Epidermal melanocyte (primary cell): ENCODE measurements around the gene PPP4R2.
"Not testable (repeated sequence)": the region's sequence is repeated elsewhere in the genome, so short reads cannot be mapped to it uniquely, and the experiment has no call there.

ENCODE experiments used
- DNase-seq: peaks from one replicate; pipeline ENCODE4 v3.0.0; 2011; ENCODE audit warnings: low spot score; ENCODE audit not compliant: insufficient read length

The PPP4R2 gene

DNA sequence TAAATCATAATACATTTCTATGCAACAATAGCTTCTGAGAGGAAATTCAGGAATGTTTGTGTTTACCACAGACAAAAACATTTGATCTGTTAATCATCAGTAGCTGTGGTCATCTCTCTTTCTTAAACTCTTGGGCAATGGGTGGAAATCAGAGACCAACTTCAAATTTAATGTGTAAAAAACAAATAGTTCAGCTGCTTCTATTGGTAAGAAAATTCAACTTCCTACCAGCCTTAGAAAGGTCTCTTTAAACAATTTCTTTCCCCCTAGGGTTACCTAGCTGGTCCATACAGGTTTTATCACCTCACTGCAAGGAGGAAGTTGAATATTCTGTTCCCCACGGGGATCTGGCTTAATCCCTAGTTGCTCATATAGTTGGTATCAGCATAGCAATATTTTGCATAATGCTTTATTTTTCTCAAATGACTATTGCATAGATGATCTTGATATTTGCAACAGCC is 20.3 kb upstream of the PPP4R2 start:
- DNase-seq = no peak

DNA sequence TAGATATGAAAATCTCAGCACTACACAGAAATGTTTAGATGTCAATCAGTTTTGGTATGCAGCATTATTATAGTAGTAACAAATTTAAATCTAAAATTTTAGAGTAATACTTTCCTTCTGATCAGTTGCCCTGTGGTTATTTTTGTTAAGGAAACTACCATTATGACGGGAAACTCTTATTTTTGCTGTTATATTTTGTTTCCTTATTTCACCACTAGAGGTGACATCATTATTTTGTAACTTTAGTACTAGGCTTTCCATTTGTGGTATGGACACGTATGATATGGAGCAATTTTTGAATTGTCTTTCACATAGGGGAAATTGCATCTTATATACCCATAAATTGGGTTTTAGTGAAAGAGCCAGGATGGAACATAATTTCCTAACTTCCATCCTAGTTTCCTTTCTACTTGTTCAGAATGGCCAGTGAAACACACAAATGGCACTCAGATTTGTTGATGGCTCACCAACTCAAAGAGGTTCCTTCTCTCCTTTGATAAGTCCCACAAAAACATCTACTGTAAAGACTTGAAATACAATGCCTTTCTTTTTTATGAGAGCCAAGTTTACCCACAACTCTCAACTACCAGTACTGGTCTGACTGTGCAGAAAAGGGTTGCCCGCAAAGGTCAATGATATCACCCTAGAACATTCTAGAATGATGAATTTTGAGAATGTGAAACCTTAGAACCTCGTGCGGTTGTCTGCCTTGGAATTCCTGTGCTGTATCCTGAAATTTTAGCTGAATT is 19.4 kb upstream of the PPP4R2 start:
- no peak for DNase-seq

DNA sequence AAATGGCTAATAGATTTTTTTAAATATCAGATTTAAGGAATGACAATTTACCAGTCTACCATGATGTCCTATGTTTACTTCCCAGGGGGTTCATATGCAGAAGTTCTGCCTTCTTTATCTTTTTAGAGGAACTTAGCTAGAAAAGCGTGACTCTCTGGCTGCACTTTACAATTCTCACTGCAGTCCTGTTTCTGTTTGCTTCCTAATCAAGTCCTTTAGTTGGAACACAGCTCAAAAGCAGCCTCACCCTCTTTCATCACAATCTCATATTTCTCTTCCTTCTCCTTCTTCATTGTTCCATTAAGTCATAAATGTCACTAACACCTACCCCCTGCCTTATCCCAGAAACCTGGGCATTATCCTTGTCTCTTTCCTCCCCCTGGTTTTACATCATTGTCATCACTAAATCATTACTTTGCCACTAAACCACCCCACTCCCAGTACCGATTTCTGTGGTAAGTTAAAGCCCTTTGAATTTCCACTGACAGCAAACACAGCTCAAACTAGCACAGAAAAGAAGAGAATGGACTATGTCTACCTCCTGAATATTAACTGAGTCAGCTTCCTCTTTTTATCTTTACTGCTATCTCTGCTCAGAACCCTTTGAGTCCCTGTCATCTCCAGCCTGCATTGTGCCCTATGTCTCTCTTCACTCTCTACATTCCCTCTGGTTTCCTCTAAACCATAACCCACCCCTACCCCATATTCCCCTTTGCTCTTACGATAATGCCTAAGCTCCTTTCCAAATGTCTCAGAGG is 13.8 kb upstream of the PPP4R2 start:
- no peak for DNase-seq

DNA sequence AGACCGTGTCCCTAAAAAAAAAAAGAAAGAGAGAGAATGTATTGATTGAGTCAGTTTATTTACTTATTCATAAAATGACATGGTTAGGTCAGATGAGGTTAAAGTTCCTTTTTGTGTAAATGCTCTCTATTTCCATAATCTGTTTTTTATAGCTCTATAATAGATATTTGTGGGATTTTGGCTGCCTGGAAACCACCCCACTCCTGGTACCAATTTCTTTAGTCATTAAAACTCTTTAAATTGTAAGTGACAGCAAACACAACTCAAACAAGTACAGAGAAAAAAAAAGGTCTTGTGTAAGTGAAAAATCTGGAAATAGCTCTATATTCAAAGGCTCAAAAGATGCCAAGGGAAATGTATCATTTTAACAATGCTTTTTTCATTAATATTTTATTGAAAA is 11.0 kb upstream of the PPP4R2 start:
- DNase-seq = no peak

DNA sequence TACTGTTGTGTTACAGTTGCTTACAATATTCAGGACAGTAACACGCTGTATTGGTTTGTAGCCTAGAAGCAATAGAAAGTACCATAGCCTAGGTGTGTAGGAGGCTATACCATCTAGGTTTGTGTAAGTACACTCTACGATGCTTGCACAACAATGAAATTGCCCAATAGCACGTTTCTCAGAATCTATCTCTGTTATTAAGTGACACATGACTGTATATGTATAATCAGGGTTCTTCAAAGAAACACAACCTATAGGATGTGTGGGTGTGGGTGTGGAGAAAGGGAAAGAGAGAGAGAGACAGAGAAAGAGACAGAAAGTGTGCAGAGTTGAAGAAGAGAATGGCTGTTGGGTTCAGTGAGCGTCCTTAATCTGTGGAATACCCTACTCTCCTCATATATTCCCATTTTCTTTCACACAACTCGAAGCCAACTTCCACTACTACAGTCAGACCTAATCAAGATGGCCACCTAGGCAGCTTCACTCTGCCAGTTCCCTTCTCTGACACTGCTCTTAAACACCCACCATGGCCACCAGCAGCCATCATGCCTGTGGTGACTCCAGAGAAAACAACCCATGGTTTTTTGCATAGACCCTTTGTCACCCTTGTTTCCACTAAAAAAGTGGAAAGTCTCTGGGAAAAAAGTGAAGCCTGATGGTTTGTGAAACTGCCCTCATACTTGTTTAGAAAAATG is 5.8 kb upstream of the PPP4R2 start:
- no peak for DNase-seq

DNA sequence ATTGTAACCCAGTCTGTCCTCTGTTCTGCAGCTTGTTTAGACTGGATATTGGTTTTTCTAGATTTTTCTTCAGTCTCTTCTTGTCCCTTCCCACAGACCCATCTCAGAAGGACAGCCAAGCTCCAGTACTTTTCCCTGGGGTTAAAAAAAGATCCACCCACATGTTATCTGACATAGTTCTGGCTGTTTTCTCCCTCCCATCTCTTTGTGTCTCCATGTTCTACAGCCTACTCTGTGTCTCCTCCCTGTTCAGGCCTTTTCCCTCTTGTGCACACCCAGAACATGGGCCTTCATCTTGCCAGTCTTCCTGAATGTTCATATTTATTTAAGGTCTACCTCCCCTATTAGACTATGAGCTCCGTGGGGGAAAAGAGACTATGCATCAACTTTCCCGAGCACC is 5.1 kb upstream of the PPP4R2 start:
- DNase-seq = no peak

DNA sequence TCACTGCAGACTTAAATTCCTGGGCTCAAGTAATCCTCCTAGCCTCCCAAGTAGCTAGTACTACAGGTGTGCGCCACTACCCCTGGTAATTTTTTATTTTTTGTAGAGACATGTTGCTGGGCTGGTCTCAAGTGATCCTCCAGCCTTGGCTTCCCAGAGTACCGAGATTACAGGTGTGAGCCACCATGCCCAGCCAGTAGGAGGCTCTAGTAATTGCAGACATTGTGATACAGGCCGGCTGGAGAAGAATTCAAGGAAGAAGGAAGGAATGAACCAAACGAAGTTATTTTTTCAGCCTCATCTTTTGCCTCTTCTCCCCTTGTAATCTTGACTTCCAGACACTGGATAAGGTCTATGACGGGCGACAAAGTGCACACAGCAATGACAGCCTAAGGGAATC is 3.2 kb upstream of the PPP4R2 start:
- DNase-seq = no peak

DNA sequence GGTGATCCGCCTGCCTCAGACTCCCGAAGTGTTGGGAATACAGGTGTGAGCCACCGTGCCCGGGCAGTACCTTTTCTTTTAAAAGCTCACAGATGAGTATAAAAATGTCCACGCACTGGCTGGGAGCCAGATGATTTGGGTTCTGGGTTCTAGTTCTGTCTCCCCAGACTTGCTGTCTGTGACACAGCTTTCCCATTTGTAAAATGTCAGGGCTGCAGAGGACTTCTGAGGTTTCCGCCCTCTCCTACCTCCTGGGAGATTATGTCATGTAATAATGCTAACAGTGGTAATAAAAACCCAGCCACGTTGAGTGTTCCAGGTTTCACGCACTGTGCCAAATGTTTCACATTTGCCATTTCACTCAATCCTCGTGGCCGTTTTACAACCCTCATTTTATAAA is 1.3 kb upstream of the PPP4R2 start:
- no peak for DNase-seq

DNA sequence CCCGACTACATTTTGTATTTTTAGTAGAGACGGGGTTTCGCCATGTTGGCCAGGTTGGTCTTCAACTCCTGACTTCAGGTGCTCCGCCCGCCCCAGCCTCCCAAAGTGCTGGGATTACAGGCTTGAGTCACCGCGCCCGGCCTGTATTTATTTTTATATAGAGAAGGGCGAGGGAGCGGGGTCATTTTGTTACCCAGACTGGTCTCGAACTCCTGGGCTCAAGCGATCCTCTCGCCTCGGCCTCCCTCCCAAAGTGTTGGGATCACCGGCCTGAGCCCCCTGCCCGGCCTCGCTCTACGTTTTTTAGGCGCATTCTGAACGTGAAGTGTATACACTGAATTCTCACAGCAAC is 514 bp upstream of the PPP4R2 start:
- no peak for DNase-seq

DNA sequence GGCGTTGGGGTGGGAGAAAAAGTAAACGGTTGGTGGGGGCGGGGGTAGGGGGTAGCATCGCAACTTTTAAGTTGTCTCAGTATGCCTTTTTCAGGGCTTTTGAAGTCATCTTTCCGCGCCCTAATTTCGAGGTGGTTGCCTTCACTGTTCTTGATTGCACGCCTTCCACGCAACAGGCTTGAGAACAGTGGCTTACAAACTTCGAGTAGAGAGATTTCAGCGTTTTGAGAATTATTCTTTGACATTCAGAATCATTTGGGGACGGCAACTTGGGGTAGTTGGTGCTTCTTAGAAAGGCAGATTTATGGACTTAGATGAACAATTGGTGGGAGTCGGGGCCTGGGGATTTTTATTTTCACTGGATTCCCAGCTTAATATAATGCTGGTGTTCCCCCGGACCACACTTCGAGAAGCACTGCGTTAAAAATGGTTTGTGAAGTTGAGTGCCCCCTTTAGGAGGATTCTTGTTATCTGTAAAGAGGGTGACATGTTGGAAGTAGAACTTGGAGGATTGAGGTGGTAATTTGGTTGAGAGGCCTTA is 880 bp downstream of the PPP4R2 start:
- DNase-seq = no peak

DNA sequence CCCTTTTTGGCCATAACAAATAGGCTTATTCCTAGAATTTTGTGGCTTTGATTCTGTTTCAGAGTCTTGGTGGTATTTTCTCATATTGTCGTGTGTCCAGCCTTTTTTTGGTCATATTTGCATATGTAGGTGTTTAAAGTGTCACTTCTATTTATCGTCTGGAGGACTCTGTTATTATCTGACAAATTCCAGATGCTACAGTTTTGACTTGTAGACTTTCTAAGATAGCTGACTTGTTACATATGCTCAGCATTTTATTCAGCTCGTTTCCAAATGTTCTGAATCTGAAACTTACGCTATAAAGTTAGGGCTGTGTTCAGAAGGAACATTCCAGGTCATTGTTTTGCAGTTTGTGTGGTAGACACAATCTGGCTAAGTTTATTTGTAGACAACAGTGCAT is 1.9 kb downstream of the PPP4R2 start:
- DNase-seq = no peak

DNA sequence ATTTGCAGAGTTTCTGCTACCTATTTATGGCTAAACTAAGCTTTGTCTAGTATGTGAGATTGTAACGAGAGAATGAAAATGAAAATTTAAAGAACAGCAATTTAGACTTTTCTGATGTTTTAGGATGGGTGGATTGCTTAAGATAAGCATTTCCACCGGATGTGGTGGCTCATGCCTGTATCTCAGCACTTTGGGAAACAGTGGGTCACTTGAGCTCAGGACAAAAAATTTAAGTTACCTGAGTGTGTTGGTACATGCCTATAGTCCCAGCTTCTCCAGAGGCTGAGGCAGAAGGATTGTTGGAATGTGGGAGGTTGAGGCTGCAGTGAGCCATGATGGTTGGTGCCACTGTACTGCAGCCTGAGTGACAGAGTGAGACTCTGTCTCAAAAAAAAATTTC is 3.3 kb downstream of the PPP4R2 start:
- DNase-seq = no peak

DNA sequence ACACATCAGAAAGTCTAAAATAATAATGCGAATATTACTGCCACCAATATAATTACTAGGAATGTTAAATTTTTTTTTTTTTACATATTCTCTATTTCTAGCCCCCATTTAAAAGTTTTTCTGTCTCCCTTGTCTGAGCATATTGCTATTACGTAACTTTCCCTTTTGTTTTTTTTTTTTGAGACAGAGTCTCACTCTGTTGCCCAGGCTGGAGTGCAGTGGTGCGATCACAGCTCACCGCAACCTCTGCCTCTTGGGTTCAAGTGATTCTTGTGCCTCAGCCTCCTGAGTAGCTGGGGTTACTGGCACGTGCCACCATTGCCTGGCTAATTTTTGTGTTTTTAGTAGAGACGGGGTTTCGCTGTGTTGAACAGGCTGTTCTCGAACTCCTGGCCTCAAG is 6.4 kb downstream of the PPP4R2 start:
- not testable (repeated sequence) for DNase-seq

DNA sequence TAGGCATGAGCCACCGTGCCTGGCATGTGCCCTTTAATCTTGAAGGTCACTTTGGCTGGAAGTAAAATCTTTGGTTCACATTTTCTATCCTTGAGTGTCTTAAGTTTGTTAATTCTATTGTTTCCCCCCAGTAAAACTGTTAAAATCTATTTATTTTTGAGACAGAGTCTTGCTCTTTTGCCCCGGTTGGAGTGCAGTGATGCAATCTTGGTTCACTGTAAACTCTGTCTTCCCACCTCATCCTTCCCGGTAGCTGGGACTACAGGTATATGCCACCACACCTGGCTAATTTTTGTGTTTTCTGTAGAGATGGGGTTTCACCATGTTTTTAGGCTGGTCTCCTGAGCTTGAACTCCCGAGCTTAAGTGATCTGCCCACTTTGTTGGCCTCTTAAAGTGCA is 7.7 kb downstream of the PPP4R2 start:
- no peak for DNase-seq

DNA sequence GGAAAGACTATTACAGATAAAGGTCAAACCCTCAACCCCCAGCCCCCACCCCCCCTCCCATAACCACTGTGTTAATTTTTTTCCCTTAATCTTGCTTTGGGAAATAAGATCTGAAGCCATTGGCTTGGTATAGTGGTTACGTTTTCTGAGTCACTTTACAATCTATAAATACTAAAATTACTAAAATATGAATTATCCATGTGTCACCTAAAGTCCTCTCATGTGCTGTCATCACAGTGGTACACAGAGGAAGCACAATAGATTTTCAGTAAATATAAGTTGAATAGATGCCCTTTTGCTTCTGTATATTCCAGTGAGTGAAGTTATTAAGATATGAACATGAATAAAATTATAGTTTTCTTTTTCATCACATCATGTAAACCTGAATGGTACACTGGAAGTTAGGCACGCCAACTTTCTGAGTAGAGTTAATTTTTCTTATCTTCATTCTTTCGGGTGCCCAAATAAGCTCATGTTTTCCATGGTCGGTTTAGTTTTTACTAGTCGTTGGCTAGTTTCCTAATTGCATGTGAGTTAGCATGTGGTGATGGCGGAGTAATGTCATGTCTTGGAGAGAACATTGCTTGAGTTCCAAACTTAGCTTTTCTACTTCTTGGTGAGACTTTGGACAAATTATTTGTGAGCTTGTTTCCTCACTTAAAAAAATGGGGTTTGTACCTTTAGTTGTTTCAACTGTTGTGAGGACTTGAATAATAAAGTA is 11.5 kb downstream of the PPP4R2 start:
- DNase-seq = no peak

DNA sequence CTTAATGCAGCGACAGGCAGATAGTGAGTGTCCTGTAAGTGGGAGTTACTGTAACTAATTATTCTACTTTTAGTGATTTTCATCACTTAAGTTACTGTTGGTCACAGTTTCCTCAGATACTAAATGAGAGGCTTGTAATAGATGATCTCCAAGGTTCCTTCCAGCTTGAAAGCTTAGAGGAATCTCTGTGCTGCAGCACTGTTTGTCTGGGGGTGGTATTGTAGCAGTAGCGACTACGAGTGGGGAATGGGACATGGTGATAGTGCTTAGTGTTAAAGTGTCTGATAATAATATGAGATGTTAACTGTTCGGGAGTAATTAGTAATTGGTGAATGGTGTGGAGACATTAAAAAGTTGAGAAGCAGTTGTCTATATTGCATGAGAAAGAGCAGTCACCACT is 12.4 kb downstream of the PPP4R2 start:
- DNase-seq = no peak

DNA sequence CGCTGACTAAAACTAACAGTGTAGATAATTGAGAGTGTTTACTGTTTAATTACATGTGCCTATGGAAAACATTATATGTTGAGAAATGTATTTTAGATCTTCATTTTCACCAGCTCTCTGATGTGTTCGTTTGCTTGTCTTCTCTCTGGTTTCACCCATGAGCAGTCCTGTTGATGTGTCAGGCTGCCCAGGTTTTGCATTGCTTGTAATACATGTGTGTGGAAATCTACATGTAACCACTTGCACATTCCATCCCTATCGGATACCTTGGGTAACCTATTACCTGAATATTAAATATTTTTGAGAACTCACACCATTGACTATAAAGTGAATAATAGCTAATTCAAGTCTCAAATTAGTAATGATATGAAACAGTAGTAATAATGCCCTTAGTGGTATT is 13.1 kb downstream of the PPP4R2 start:
- no peak for DNase-seq

DNA sequence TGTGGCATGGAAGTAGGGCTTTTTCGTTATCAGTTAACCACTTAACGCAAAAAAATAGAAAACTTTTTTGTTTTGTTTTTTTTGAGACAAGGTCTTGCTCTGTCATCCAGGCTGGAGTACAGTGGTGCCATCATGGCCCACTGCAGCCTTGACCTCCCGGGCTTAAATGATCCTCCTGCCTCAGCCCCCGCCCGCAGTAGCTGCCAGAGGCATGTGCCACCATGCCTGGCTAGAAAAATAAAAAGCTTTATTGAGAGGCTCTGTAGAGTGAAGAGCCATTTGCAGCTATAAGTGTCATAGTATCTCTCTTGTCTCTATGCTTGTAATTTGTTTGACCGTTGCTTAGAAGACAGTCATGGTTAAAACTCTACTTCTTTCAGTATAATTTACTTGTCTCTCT is 13.5 kb downstream of the PPP4R2 start:
- DNase-seq = peak; percentile 58

DNA sequence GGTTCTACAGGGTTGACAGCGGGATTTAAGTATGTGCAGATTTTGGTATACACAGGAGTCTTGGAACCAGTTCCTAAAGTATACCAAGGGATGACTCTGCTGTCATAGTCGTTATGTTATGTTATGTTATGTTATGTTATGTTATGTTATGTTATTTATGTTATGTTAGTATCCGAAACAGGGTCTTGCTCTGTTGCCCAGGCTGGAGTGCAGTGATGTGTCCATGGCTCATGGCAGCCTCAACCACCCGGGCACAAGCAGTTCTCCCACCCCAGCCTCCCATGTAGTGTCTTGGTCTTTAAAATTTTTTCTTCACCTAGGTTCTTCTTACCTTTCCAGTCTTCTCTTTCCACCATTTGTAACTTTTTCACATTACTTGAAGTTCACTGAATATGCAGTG is 21.7 kb downstream of the PPP4R2 start:
- DNase-seq = no peak

DNA sequence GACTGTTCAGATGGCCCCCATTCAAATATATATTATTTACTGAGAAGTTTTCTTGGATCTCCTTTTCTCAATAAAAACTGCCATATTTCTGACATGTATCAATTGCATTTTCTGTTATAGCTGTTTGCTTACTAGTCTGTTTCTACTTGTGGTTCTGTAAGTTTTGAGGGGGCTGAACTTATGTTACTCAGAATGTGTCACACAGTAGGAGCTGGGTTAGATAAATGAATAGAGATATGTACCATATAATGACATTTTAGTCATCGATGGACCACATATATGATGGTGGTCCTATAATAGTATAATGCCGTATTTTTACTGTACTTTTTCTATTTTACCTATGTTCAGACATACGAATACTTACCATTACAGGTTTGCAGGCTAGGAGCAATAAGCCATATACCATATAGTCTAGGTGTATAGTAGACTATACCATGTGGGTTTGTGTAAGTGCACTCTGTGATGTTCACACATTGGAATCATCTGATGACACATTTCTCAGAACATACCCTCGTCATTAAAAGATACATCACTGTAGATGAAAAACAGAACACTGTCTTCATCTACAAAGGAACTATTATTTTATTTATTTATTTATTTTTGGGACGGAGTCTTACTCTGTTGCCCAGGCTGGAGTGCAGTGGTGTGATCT is 22.3 kb downstream of the PPP4R2 start:
- DNase-seq = no peak

DNA sequence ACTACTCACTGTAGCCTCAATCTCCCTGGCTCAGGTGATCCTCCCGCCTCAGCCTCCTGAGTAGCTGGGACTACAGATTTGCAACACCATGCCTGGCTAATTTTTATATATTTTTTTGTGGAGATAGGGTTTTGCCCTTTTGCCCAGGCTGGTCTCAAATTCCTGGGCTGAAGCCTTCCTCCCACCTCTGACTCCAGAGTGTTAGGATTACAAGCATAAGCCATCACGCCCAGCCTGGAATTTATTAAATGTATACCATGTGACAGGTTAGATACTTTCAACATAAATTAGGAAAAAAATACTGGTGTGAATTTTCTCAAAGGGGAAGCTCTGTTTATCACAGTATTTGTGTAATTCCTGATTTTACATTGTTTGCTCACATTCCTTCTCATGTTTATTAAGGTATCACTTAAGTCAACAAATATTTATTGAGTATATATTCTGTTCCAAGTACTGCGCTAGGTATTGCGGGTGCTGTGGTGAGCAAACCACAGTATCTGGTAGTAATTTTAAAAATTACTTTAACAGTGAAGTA is 24.8 kb downstream of the PPP4R2 start:
- no peak for DNase-seq
